Mesenchymal stem cell (in vitro differentiated cells and primary cell): ENCODE measurements around the gene GPR148.

Source experiments
- DNase-seq: peaks from one replicate; pipeline ENCODE4 v3.0.0-alpha.2; 2013
- H2AFZ ChIP-seq: one replicate; pipeline ENCODE4 v1.6.1; 2013; ENCODE audit warnings: low read depth, mild to moderate bottlenecking, control low read depth, inconsistent platforms, low read length, moderate library complexity
- H2AK5ac ChIP-seq: 2 replicates; pipeline ENCODE4 v1.6.1; 2013; ENCODE audit warnings: low read length, moderate library complexity, mild to moderate bottlenecking, inconsistent platforms; ENCODE audit not compliant: severe bottlenecking
- H2BK120ac ChIP-seq: one replicate; pipeline ENCODE4 v1.6.1; 2013; ENCODE audit warnings: low read depth, mild to moderate bottlenecking, inconsistent platforms, low read length, moderate library complexity
- H2BK12ac ChIP-seq, 2 experiments: one replicate each; pipeline ENCODE4 v1.6.1; 2013; ENCODE audit warnings: inconsistent platforms in 2 of 2, low read length in 2 of 2, mild to moderate bottlenecking in 2 of 2, moderate library complexity in 2 of 2, control low read depth in 1 of 2
- H2BK15ac ChIP-seq: one replicate; pipeline ENCODE4 v1.6.1; 2013; ENCODE audit warnings: mild to moderate bottlenecking, low read depth, inconsistent platforms; ENCODE audit not compliant: poor library complexity, severe bottlenecking
- H2BK5ac ChIP-seq: 2 replicates; pipeline ENCODE4 v1.6.1; 2013; ENCODE audit warnings: low read depth, mild to moderate bottlenecking, low read length, control low read depth, inconsistent platforms; ENCODE audit not compliant: poor library complexity, severe bottlenecking
- H3K14ac ChIP-seq, 2 experiments: one replicate each; pipeline ENCODE4 v1.6.1; 2013; ENCODE audit warnings: inconsistent platforms in 2 of 2, low read length in 2 of 2, control low read depth in 1 of 2, mild to moderate bottlenecking in 1 of 2, moderate library complexity in 1 of 2
- H3K18ac ChIP-seq, 2 experiments: one replicate each; pipeline ENCODE4 v1.6.1; 2013; ENCODE audit warnings: inconsistent platforms in 2 of 2, low read length in 2 of 2, control low read depth in 1 of 2, low read depth in 1 of 2, mild to moderate bottlenecking in 1 of 2
- H3K23ac ChIP-seq, 2 experiments: one replicate each; pipeline ENCODE4 v1.6.1; 2013; ENCODE audit warnings: inconsistent platforms in 2 of 2, low read length in 2 of 2, mild to moderate bottlenecking in 2 of 2, moderate library complexity in 2 of 2, control low read depth in 1 of 2
- H3K27ac ChIP-seq: 2 replicates; pipeline ENCODE4 v1.5.1; 2013; ENCODE audit warnings: mild to moderate bottlenecking, moderate library complexity, low read length, control low read depth, inconsistent platforms; ENCODE audit not compliant: poor library complexity, severe bottlenecking
- H3K27me3 ChIP-seq, 2 experiments: 2 replicates each; pipeline versions ENCODE4 v1.6.1 to v1.7.0; 2013; ENCODE audit warnings: low read length in 2 of 2, mild to moderate bottlenecking in 2 of 2, moderate library complexity in 2 of 2, control low read depth in 1 of 2, inconsistent platforms in 1 of 2; ENCODE audit not compliant: control insufficient read depth in 1 of 2, insufficient read depth in 1 of 2
- H3K36me3 ChIP-seq, 2 experiments: 2 replicates each; pipeline versions ENCODE4 v1.6.1 to v1.7.0; 2013; ENCODE audit warnings: low read length in 2 of 2, control low read depth in 1 of 2, inconsistent platforms in 1 of 2, low read depth in 1 of 2, mild to moderate bottlenecking in 1 of 2; ENCODE audit not compliant: insufficient read depth in 2 of 2, control insufficient read depth in 1 of 2
- H3K4ac ChIP-seq, 2 experiments: one replicate each; pipeline ENCODE4 v1.6.1; 2013; ENCODE audit warnings: inconsistent platforms in 2 of 2, low read length in 2 of 2, mild to moderate bottlenecking in 2 of 2, moderate library complexity in 2 of 2, control low read depth in 1 of 2, low read depth in 1 of 2
- H3K4me1 ChIP-seq: 2 replicates; pipeline ENCODE4 v1.6.1; 2013; ENCODE audit warnings: low read depth, low read length, control low read depth; ENCODE audit not compliant: control insufficient read depth, insufficient read depth
- H3K4me2 ChIP-seq: 2 replicates; pipeline ENCODE4 v1.6.1; 2013; ENCODE audit warnings: low read length, mild to moderate bottlenecking, inconsistent platforms; ENCODE audit not compliant: poor library complexity, severe bottlenecking
- H3K4me3 ChIP-seq, 2 experiments: 2 replicates each; pipeline versions ENCODE4 v1.5.1 to v1.7.0; 2013; ENCODE audit warnings: low read length in 2 of 2, mild to moderate bottlenecking in 2 of 2, control low read depth in 1 of 2, low read depth in 1 of 2; ENCODE audit not compliant: insufficient read depth in 1 of 2
- H3K79me1 ChIP-seq: replicated peaks from 2 replicates; pipeline ENCODE4 v1.6.1; 2013; ENCODE audit warnings: mild to moderate bottlenecking, control low read depth, low read length, inconsistent platforms; ENCODE audit not compliant: poor library complexity, severe bottlenecking
- H3K9ac ChIP-seq: 2 replicates; pipeline ENCODE4 v1.7.0; 2013; ENCODE audit warnings: mild to moderate bottlenecking, low read length, moderate library complexity
- H3K9me3 ChIP-seq: 2 replicates; pipeline ENCODE4 v1.7.0; 2013; ENCODE audit warnings: mild to moderate bottlenecking, low read length; ENCODE audit not compliant: control insufficient read depth
- H4K8ac ChIP-seq: one replicate; pipeline ENCODE4 v1.6.1; 2013; ENCODE audit warnings: inconsistent platforms, mild to moderate bottlenecking, low read length, moderate library complexity
- H4K91ac ChIP-seq: one replicate; pipeline ENCODE4 v1.6.1; 2013; ENCODE audit warnings: mild to moderate bottlenecking, low read length, inconsistent platforms
- WGBS: methylation state at CpG from one replicate; pipeline ENCODE4 v1.1.7; 2013; ENCODE audit warnings: mixed read lengths; 5-methylcytosine and 5-hydroxymethylcytosine counted together

GPR148 gene

GRCh38 chr2:130740671-130741070, 11.8 kb downstream of the GPR148 start:
- no peaks in the 10 kb centered on the region for H3K9me3 ChIP-seq
- H3K36me3 ChIP-seq: no peaks in the 10 kb centered on the region
- no peak overlapping the region for H3K9ac ChIP-seq
- H3K27me3 ChIP-seq: peaks cover 6 to 13% of the 10 kb centered on the region in 2 experiments
- WGBS: 89% methylated on average over 12 of the region's 12 CpGs
- no peak overlapping the region for H3K14ac ChIP-seq
- H3K18ac ChIP-seq: no peak overlapping the region
- H3K23ac ChIP-seq: no peak overlapping the region
- no peak overlapping the region for H2BK5ac ChIP-seq
- no peak overlapping the region for H3K27ac ChIP-seq
- H4K8ac ChIP-seq: no peak overlapping the region
- no peak overlapping the region for H3K4ac ChIP-seq
- no peak overlapping the region for H4K91ac ChIP-seq
- no peak overlapping the region for H2AFZ ChIP-seq
- no peaks in the 10 kb centered on the region for H3K79me1 ChIP-seq
- H3K4me1 ChIP-seq: no peaks in the 10 kb centered on the region
- no peak overlapping the region for H2BK15ac ChIP-seq
- no peak overlapping the region for H3K4me2 ChIP-seq
- no peak overlapping the region for H3K4me3 ChIP-seq
- no peak for DNase-seq
- H2BK120ac ChIP-seq: no peak overlapping the region
- no peak overlapping the region for H2AK5ac ChIP-seq
- H2BK12ac ChIP-seq: no peak overlapping the region

GRCh38 chr2:130743278-130743677, 14.4 kb downstream of the GPR148 start:
- no peak overlapping the region for H3K14ac ChIP-seq
- no peak overlapping the region for H4K91ac ChIP-seq
- H3K4me3 ChIP-seq: no peak overlapping the region
- H3K4me1 ChIP-seq: no peaks in the 10 kb centered on the region
- no peak for DNase-seq
- H3K79me1 ChIP-seq: no peaks in the 10 kb centered on the region
- no peak overlapping the region for H3K18ac ChIP-seq
- 65% methylated on average over 8 of the region's 8 CpGs for WGBS
- H4K8ac ChIP-seq: no peak overlapping the region
- no peak overlapping the region for H2BK12ac ChIP-seq
- H3K9ac ChIP-seq: no peak overlapping the region
- H3K9me3 ChIP-seq: no peaks in the 10 kb centered on the region
- H3K27ac ChIP-seq: no peak overlapping the region
- H2BK5ac ChIP-seq: no peak overlapping the region
- peaks cover 6 to 13% of the 10 kb centered on the region in 2 experiments for H3K27me3 ChIP-seq
- H3K23ac ChIP-seq: no peak overlapping the region
- H3K4ac ChIP-seq: no peak overlapping the region
- no peak overlapping the region for H2BK15ac ChIP-seq
- no peak overlapping the region for H3K4me2 ChIP-seq
- H2AK5ac ChIP-seq: no peak overlapping the region
- no peak overlapping the region for H2BK120ac ChIP-seq
- no peak overlapping the region for H2AFZ ChIP-seq
- H3K36me3 ChIP-seq: no peaks in the 10 kb centered on the region

GRCh38 chr2:130744287-130745117, 15.6 kb downstream of the GPR148 start:
- H3K27ac ChIP-seq: no peak overlapping the region
- no peak overlapping the region for H4K91ac ChIP-seq
- no peak overlapping the region for H2BK12ac ChIP-seq
- no peak overlapping the region for H2BK5ac ChIP-seq
- no peak overlapping the region for H2AK5ac ChIP-seq
- H3K14ac ChIP-seq: no peak overlapping the region
- no peak overlapping the region for H2BK120ac ChIP-seq
- no peaks in the 10 kb centered on the region for H3K36me3 ChIP-seq
- no peak overlapping the region for H2AFZ ChIP-seq
- H3K27me3 ChIP-seq: peaks cover 6 to 13% of the 10 kb centered on the region in 2 experiments
- WGBS: 19% methylated on average over 19 of the region's 20 CpGs
- H3K9me3 ChIP-seq: no peaks in the 10 kb centered on the region
- DNase-seq: no peak
- H3K4me3 ChIP-seq: no peak overlapping the region
- H3K4me2 ChIP-seq: no peak overlapping the region
- H3K18ac ChIP-seq: no peak overlapping the region
- no peak overlapping the region for H2BK15ac ChIP-seq
- no peak overlapping the region for H4K8ac ChIP-seq
- no peak overlapping the region for H3K9ac ChIP-seq
- H3K4ac ChIP-seq: no peak overlapping the region
- no peaks in the 10 kb centered on the region for H3K4me1 ChIP-seq
- H3K23ac ChIP-seq: no peak overlapping the region
- H3K79me1 ChIP-seq: no peaks in the 10 kb centered on the region

DNA sequence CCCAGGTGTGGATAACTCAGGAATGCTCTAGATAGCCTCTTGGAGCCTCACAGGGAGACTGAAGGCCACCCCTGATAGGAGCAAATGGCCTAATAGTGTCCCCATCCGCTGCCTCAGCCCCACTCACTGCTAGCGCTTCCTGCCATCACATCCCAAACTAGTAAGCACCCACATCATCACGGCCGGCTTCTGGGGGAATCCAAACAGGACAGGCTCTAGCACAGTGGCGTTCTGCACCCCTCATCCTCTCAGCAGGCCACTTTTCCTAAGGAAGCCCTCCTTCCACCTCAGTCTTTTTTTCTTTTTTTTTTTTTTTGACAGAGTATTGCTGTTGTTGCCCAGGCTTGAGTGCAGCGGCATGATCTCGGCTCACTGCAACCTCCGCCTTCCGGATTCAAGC, 20.2 kb downstream of the GPR148 start:
- H3K27me3 ChIP-seq: peaks cover 0 to 3% of the 10 kb centered on the region in 2 experiments
- no peak for DNase-seq
- H3K4me2 ChIP-seq: no peak overlapping the region
- no peaks in the 10 kb centered on the region for H3K9me3 ChIP-seq
- no peak overlapping the region for H3K9ac ChIP-seq
- no peak overlapping the region for H3K14ac ChIP-seq
- H3K79me1 ChIP-seq: no peaks in the 10 kb centered on the region
- WGBS: 79% methylated on average over 9 of the region's 9 CpGs
- no peak overlapping the region for H3K27ac ChIP-seq
- H2BK5ac ChIP-seq: no peak overlapping the region
- H2AFZ ChIP-seq: no peak overlapping the region
- no peak overlapping the region for H3K23ac ChIP-seq
- no peak overlapping the region for H2BK120ac ChIP-seq
- no peak overlapping the region for H4K91ac ChIP-seq
- H3K18ac ChIP-seq: no peak overlapping the region
- no peak overlapping the region for H2AK5ac ChIP-seq
- no peak overlapping the region for H3K4ac ChIP-seq
- no peak overlapping the region for H3K4me3 ChIP-seq
- H2BK15ac ChIP-seq: no peak overlapping the region
- H2BK12ac ChIP-seq: no peak overlapping the region
- no peaks in the 10 kb centered on the region for H3K4me1 ChIP-seq
- no peak overlapping the region for H4K8ac ChIP-seq
- H3K36me3 ChIP-seq: no peaks in the 10 kb centered on the region
